OCI-LY1 (cell line): ENCODE measurements around the gene AEN.

Experiments used
- H2AFZ ChIP-seq: fragments of 200-600 bp; sonication (generic), shearing (Covaris generic); 2 replicates; pipeline ENCODE4 v1.6.0; 2014; ENCODE audit warnings: antibody characterized with exemption, mild to moderate bottlenecking, low read length
- H3F3A ChIP-seq: fragments of 200-600 bp; sonication (generic), shearing (Covaris generic); 2 replicates; pipeline ENCODE4 v1.6.0; 2014; ENCODE audit warnings: mild to moderate bottlenecking, antibody characterized with exemption, low read length, moderate library complexity; ENCODE audit not compliant: insufficient read depth
- H3K27ac ChIP-seq: fragments of 200-600 bp; sonication (generic); 2 replicates; pipeline ENCODE4 v1.5.1; 2014; ENCODE audit warnings: low read length, mixed run types, mild to moderate bottlenecking, low read depth; ENCODE audit not compliant: poor library complexity, severe bottlenecking
- H3K27me3 ChIP-seq: fragments of 200-600 bp; sonication (generic); 2 replicates; pipeline ENCODE4 v1.6.0; 2014; ENCODE audit warnings: antibody characterized with exemption, mild to moderate bottlenecking, low read length, moderate library complexity; ENCODE audit not compliant: insufficient read depth
- H3K36me3 ChIP-seq: fragments of 200-600 bp; sonication (generic); 2 replicates; pipeline ENCODE4 v1.6.1; 2014; ENCODE audit warnings: mild to moderate bottlenecking, antibody characterized with exemption, low read length, moderate library complexity, mixed read lengths; ENCODE audit not compliant: insufficient read depth
- H3K4me1 ChIP-seq: fragments of 200-600 bp; sonication (generic); 2 replicates; pipeline ENCODE4 v1.5.1; 2014; ENCODE audit warnings: mild to moderate bottlenecking, low read length, moderate library complexity; ENCODE audit not compliant: insufficient read depth, severe bottlenecking
- H3K4me2 ChIP-seq: fragments of 200-600 bp; sonication (generic), shearing (Covaris generic); 2 replicates; pipeline ENCODE4 v1.6.1; 2014; ENCODE audit warnings: low read length
- H3K4me3 ChIP-seq: fragments of 200-600 bp; sonication (generic); 2 replicates; pipeline ENCODE4 v1.5.1; 2014; ENCODE audit warnings: low read length, low read depth, mild to moderate bottlenecking, mixed read lengths; ENCODE audit not compliant: poor library complexity, severe bottlenecking
- H3K79me2 ChIP-seq: fragments of 200-600 bp; shearing (Covaris generic); 2 replicates; pipeline ENCODE4 v1.6.1; 2016; ENCODE audit warnings: mixed run types, low read length, mixed read lengths; ENCODE audit not compliant: insufficient read depth
- H3K9ac ChIP-seq: fragments of 200-600 bp; sonication (generic), shearing (Covaris generic); 2 replicates; pipeline ENCODE4 v1.6.1; 2014; ENCODE audit warnings: mild to moderate bottlenecking, low read length, mixed read lengths
- H3K9me2 ChIP-seq: fragments of 200-600 bp; sonication (generic), shearing (Covaris generic); 2 replicates; pipeline ENCODE4 v1.6.1; 2014; ENCODE audit warnings: low read depth, mild to moderate bottlenecking, low read length, mixed read lengths
- H3K9me3 ChIP-seq: fragments of 200-600 bp; shearing (Covaris generic); 2 replicates; pipeline ENCODE4 v1.6.1; 2014; ENCODE audit warnings: low read length, mixed read lengths
- H4K20me1 ChIP-seq: fragments of 200-600 bp; sonication (generic), shearing (Covaris generic); 2 replicates; pipeline ENCODE4 v1.6.0; 2016; ENCODE audit warnings: mild to moderate bottlenecking, low read length; ENCODE audit not compliant: insufficient read depth
- EZH2 ChIP-seq: fragments of 200-600 bp; sonication (generic), shearing (Covaris generic); IDR thresholded peaks from 2 replicates; pipeline ENCODE4 v1.8.0; 2017; ENCODE audit warnings: borderline replicate concordance, mixed run types, mild to moderate bottlenecking, antibody characterized with exemption, low read length, moderate library complexity, mixed read lengths
- TF ChIP-seq, protein P1 (sequence below): fragments of 200-600 bp; sonication (generic), shearing (Covaris generic); IDR thresholded peaks from 2 replicates; pipeline ENCODE4 v1.5.1; 2017; ENCODE audit warnings: mild to moderate bottlenecking, antibody characterized with exemption, low read length, moderate library complexity, mixed read lengths

AEN gene

GRCh38 chr15:88609344-88610090 lies 11.6 kb upstream of the AEN start:
- Histone ChIP-seq H2AFZ (no peak overlapping the region), H3K4me1 (no peaks in the 10 kb centered on the region), H3K9ac (no peak overlapping the region), H3K27ac (no peak overlapping the region), H3K36me3 (no peaks in the 10 kb centered on the region), H3F3A (no peaks in the 10 kb centered on the region), H3K9me2 (no peaks in the 10 kb centered on the region), H3K4me3 (no peak overlapping the region), H3K9me3 (no peaks in the 10 kb centered on the region), H4K20me1 (no peaks in the 10 kb centered on the region), H3K4me2 (no peak overlapping the region), H3K79me2 (no peaks in the 10 kb centered on the region), H3K27me3 (no peaks in the 10 kb centered on the region; the same call in 1 of the 2 replicates)
- TF ChIP-seq, protein P1, sequence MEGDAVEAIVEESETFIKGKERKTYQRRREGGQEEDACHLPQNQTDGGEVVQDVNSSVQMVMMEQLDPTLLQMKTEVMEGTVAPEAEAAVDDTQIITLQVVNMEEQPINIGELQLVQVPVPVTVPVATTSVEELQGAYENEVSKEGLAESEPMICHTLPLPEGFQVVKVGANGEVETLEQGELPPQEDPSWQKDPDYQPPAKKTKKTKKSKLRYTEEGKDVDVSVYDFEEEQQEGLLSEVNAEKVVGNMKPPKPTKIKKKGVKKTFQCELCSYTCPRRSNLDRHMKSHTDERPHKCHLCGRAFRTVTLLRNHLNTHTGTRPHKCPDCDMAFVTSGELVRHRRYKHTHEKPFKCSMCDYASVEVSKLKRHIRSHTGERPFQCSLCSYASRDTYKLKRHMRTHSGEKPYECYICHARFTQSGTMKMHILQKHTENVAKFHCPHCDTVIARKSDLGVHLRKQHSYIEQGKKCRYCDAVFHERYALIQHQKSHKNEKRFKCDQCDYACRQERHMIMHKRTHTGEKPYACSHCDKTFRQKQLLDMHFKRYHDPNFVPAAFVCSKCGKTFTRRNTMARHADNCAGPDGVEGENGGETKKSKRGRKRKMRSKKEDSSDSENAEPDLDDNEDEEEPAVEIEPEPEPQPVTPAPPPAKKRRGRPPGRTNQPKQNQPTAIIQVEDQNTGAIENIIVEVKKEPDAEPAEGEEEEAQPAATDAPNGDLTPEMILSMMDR = no peak
- TF ChIP-seq EZH2 = no peak

- peaks cover 3% of the 10 kb centered on the region for H3K4me1 ChIP-seq
- H3K27me3 ChIP-seq = no peaks in the 10 kb centered on the region
- no peak overlapping the region for H3K27ac ChIP-seq
- H3K4me3 ChIP-seq = no peak overlapping the region
- no peaks in the 10 kb centered on the region for H3K79me2 ChIP-seq
- no peak overlapping the region for H3K4me2 ChIP-seq
- H3K9me3 ChIP-seq = no peaks in the 10 kb centered on the region
- no peaks in the 10 kb centered on the region for H3F3A ChIP-seq
- no peak overlapping the region for H2AFZ ChIP-seq
- TF ChIP-seq, protein P1 = no peak
- no peak for TF ChIP-seq EZH2
- no peaks in the 10 kb centered on the region for H3K36me3 ChIP-seq
- no peak overlapping the region for H3K9ac ChIP-seq
- H3K9me2 ChIP-seq = no peaks in the 10 kb centered on the region
- no peaks in the 10 kb centered on the region for H4K20me1 ChIP-seq
These were observed 10.4 kb upstream of the AEN start for GRCh38 chr15:88610701-88611231.

DNA sequence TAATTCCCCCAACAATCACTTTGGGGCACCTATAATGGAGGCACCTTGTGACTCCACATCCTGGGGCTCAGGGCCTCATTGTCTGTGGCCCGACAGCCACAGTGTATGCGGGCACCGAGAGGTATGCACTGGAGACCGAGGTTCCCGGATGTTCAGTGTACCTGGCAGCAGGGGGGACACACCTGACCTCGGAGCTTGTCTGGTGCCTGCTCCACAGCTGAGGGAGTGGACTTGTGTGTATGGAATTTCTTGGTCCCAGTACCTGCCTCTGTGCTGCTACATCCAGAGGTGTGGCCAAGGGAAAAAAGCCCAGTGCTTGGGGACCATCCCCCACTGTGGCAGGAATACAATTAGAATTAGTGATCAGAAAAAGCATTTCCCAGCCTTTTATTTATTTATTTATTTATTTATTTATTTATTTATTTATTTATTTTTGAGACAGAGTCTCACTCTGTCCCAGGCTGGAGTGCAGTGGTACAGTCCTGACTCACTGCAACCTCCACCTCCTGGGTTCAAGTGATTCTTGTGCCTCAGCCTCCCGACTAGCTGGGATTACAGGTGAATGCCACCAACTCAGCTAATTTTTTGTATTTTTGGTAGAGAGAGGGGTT lies 8.8 kb upstream of the AEN start:
- Histone ChIP-seq H3K79me2 (no peaks in the 10 kb centered on the region), H2AFZ (no peak overlapping the region), H3K4me1 (peaks cover 5% of the 10 kb centered on the region), H3K36me3 (no peaks in the 10 kb centered on the region), H3K9me2 (no peaks in the 10 kb centered on the region), H3K9ac (no peak overlapping the region), H4K20me1 (no peaks in the 10 kb centered on the region), H3K9me3 (no peaks in the 10 kb centered on the region), H3K4me3 (no peak overlapping the region), H3K4me2 (no peak overlapping the region), H3K27ac (no peak overlapping the region), H3F3A (no peaks in the 10 kb centered on the region), H3K27me3 (no peaks in the 10 kb centered on the region)
- TF ChIP-seq, protein P1 = no peak
- no peak for TF ChIP-seq EZH2
